NCI-H2107 treated with DMSO at 0.1 percent for 48 hours (cell line): ENCODE measurements around the gene SERGEF.

Experiments
- DNase-seq: peaks from one replicate; lab custom pipeline; 2025; ENCODE audit not compliant: unreplicated experiment; lab: John Stamatoyannopoulos, UW

SERGEF gene

GRCh38 chr11:18012906-18013781 is at the start of gene SERGEF:
SERGEF (minus strand) TSS chr11:18013047; CDS start chr11:18013010, 37 bp downstream.
- DNase-seq: peak; percentile 75

GRCh38 chr11:18061351-18061750 is 48.5 kb upstream of the SERGEF start:
- DNase-seq: no peak

- no peak for DNase-seq
Measured at GRCh38 chr11:18056561-18057181, 43.8 kb upstream of the SERGEF start.

GRCh38 chr11:18054511-18055103 is 41.8 kb upstream of the SERGEF start:
- DNase-seq: no peak

- no peak for DNase-seq
Measured at GRCh38 chr11:18050848-18051247, 38.0 kb upstream of the SERGEF start.

GRCh38 chr11:18046116-18046777 is 33.4 kb upstream of the SERGEF start, which contains the start of gene TPH1:
TPH1 (minus strand) TSS chr11:18046269; CDS start chr11:18040762, 5,507 bp downstream.
- DNase-seq: no peak

- DNase-seq: no peak
Measured at GRCh38 chr11:18036456-18036855, 23.6 kb upstream of the SERGEF start.

- no peak for DNase-seq
Measured at GRCh38 chr11:18027475-18027874, 14.6 kb upstream of the SERGEF start.

- DNase-seq: no peak
Measured at GRCh38 chr11:18022419-18022818, 9.6 kb upstream of the SERGEF start.

- DNase-seq: no peak
Measured at GRCh38 chr11:18019650-18020049, 6.8 kb upstream of the SERGEF start.

GRCh38 chr11:18016789-18017188 is 3.9 kb upstream of the SERGEF start:
- DNase-seq: no peak

GRCh38 chr11:18014876-18015275 is 2.0 kb upstream of the SERGEF start:
- no peak for DNase-seq

GRCh38 chr11:18013790-18014507 is 1.1 kb upstream of the SERGEF start:
- DNase-seq: no peak

GRCh38 chr11:18012122-18012905 is 533 bp downstream of the SERGEF start:
- DNase-seq: no peak

GRCh38 chr11:18011633-18012032 is 1.2 kb downstream of the SERGEF start:
- no peak for DNase-seq

GRCh38 chr11:18010977-18011586 is 1.8 kb downstream of the SERGEF start:
- no peak for DNase-seq

GRCh38 chr11:18010121-18010670 is 2.7 kb downstream of the SERGEF start:
- DNase-seq: no peak

GRCh38 chr11:18005376-18006129 is 7.3 kb downstream of the SERGEF start:
- no peak for DNase-seq
